GM19025 (cell line): ENCODE measurements around the gene UNC5B.
"Not testable (repeated sequence)": the region's sequence is repeated elsewhere in the genome, so short reads cannot be mapped to it uniquely, and the experiment has no call there.

Experiments
- ATAC-seq: cut with Tn5 transposase; IDR thresholded peaks from one replicate; pipeline ENCODE4 v1.9.1; 2021; ENCODE audit warnings: mild to moderate bottlenecking, low read depth, moderate library complexity; ENCODE audit not compliant: unreplicated experiment

UNC5B gene

GRCh38 chr10:71265201-71265575, 52.8 kb downstream of the UNC5B start:
- ATAC-seq = no peak

GRCh38 chr10:71265618-71266146, 53.3 kb downstream of the UNC5B start:
- ATAC-seq = no peak

- no peak for ATAC-seq
These were observed 54.0 kb downstream of the UNC5B start for GRCh38 chr10:71266147-71266917.

- no peak for ATAC-seq
These were observed 54.6 kb downstream of the UNC5B start for GRCh38 chr10:71266918-71267442.

GRCh38 chr10:71267508-71268240, 55.3 kb downstream of the UNC5B start:
- ATAC-seq = no peak

- ATAC-seq = no peak
These were observed 55.9 kb downstream of the UNC5B start for GRCh38 chr10:71268247-71268691.

- ATAC-seq = no peak
These were observed 56.4 kb downstream of the UNC5B start for GRCh38 chr10:71268758-71269157.

GRCh38 chr10:71269301-71270288, 57.2 kb downstream of the UNC5B start:
- ATAC-seq = no peak

- ATAC-seq = no peak
These were observed 58.2 kb downstream of the UNC5B start for GRCh38 chr10:71270301-71271220.

GRCh38 chr10:71271662-71272055, 59.3 kb downstream of the UNC5B start:
- no peak for ATAC-seq

- no peak for ATAC-seq
These were observed 59.8 kb downstream of the UNC5B start for GRCh38 chr10:71272056-71272771.

GRCh38 chr10:71272974-71273373, 60.6 kb downstream of the UNC5B start:
- not testable (repeated sequence) for ATAC-seq

GRCh38 chr10:71273506-71273905, 61.1 kb downstream of the UNC5B start:
- ATAC-seq = no peak

GRCh38 chr10:71274901-71275796, 62.8 kb downstream of the UNC5B start:
- no peak for ATAC-seq

- ATAC-seq = no peak
These were observed 64.5 kb downstream of the UNC5B start for GRCh38 chr10:71276873-71277272.

- no peak for ATAC-seq
These were observed 65.7 kb downstream of the UNC5B start for GRCh38 chr10:71277914-71278665.
